OCI-LY3 (cell line): Measurements from ENCODE around the gene ATP11B.
"Not testable (repeated sequence)": the region's sequence is repeated elsewhere in the genome, so short reads cannot be mapped to it uniquely, and the experiment has no call there.

Source experiments
- H2AFZ ChIP-seq: fragments of 200-600, 300-600 bp; shearing (Covaris generic); 2 replicates; pipeline ENCODE4 v1.6.0; 2014; ENCODE audit warnings: antibody characterized with exemption, low read depth, low read length
- H3K27ac ChIP-seq: fragments of 200-600, 300-600 bp; sonication (generic); 2 replicates; pipeline ENCODE4 v1.5.1; 2014; ENCODE audit warnings: mild to moderate bottlenecking, low read length, moderate library complexity, mixed read lengths
- H3K27me3 ChIP-seq: fragments of 200-600, 300-600 bp; sonication (generic); 2 replicates; pipeline ENCODE4 v1.6.1; 2014; ENCODE audit warnings: low read depth, low read length, mixed read lengths
- H3K36me3 ChIP-seq: fragments of 200-600, 300-600 bp; sonication (generic); replicated peaks from 2 replicates; pipeline ENCODE3; 2014; ENCODE audit warnings: low read depth, low read length, mixed read lengths
- H3K4me1 ChIP-seq: fragments of 300-600, 200-600 bp; sonication (generic); 2 replicates; pipeline ENCODE4 v1.6.1; 2014; ENCODE audit warnings: low read length, mixed read lengths
- H3K4me2 ChIP-seq: fragments of 200-600, 300-600 bp; sonication (generic); 2 replicates; pipeline ENCODE4 v1.6.1; 2014; ENCODE audit warnings: low read length, mixed read lengths
- H3K4me3 ChIP-seq: fragments of 300-600, 200-600 bp; sonication (generic); 2 replicates; pipeline ENCODE4 v1.5.1; 2014; ENCODE audit warnings: antibody characterized with exemption, mild to moderate bottlenecking, low read length, moderate library complexity
- H3K79me2 ChIP-seq: fragments of 300-600, 200-600 bp; shearing (Covaris generic); 2 replicates; pipeline ENCODE4 v1.6.1; 2014; ENCODE audit warnings: mild to moderate bottlenecking, low read length, mixed read lengths
- H3K9ac ChIP-seq: fragments of 300-600, 200-600 bp; shearing (Covaris generic); 2 replicates; pipeline ENCODE4 v1.6.0; 2014; ENCODE audit warnings: mild to moderate bottlenecking, low read length, moderate library complexity
- H3K9me3 ChIP-seq: fragments of 200-600, 300-600 bp; shearing (Covaris generic); 2 replicates; pipeline ENCODE4 v1.6.1; 2014; ENCODE audit warnings: low read length, mixed read lengths; ENCODE audit not compliant: insufficient read depth
- H4K20me1 ChIP-seq: fragments of 200-600, 300-600 bp; sonication (generic); 2 replicates; pipeline ENCODE4 v1.6.1; 2016; ENCODE audit warnings: low read length, mixed read lengths; ENCODE audit not compliant: insufficient read depth
- CTCF ChIP-seq: fragments of 200-600, 300-600 bp; sonication (generic); IDR thresholded peaks from 2 replicates; pipeline ENCODE4 v1.5.1; 2014; ENCODE audit warnings: antibody characterized with exemption, low read length, low read depth
- EZH2phosphoT487 ChIP-seq: fragments of 200-600 bp; shearing (Covaris generic); IDR thresholded peaks from 2 replicates; pipeline ENCODE4 v1.6.1; 2018; ENCODE audit warnings: antibody characterized with exemption, mixed run types, low read depth

Gene ATP11B

GRCh38 chr3:182821221-182821981 lies 28.1 kb downstream of the ATP11B start:
- Histone ChIP-seq H3K27ac (no peak overlapping the region), H3K9me3 (no peaks in the 10 kb centered on the region), H2AFZ (no peak overlapping the region), H3K27me3 (no peaks in the 10 kb centered on the region), H4K20me1 (peaks cover 17% of the 10 kb centered on the region; the same call in 1 of the 2 replicates), H3K79me2 (peaks cover 27% of the 10 kb centered on the region), H3K36me3 (peaks cover 6% of the 10 kb centered on the region), H3K4me2 (no peak overlapping the region), H3K4me1 (no peaks in the 10 kb centered on the region), H3K9ac (no peak overlapping the region), H3K4me3 (no peak overlapping the region)
- TF ChIP-seq EZH2phosphoT487: no peak
- TF ChIP-seq CTCF: no peak

GRCh38 chr3:182822260-182822659 lies 29.0 kb downstream of the ATP11B start:
- not testable (repeated sequence) for H3K36me3 ChIP-seq, H2AFZ ChIP-seq, H3K9ac ChIP-seq, H3K27me3 ChIP-seq, H3K4me2 ChIP-seq, H3K27ac ChIP-seq, H3K9me3 ChIP-seq, H3K4me3 ChIP-seq, H3K4me1 ChIP-seq
- Histone ChIP-seq H3K79me2 (peaks cover 20% of the 10 kb centered on the region), H4K20me1 (peaks cover 20% of the 10 kb centered on the region; the same call in 1 of the 2 replicates)

GRCh38 chr3:182824957-182825356 lies 31.7 kb downstream of the ATP11B start:
- no peak for TF ChIP-seq EZH2phosphoT487
- TF ChIP-seq CTCF: no peak
- H3K36me3 ChIP-seq: peaks cover 6% of the 10 kb centered on the region
- no peak overlapping the region for H3K4me3 ChIP-seq
- no peak overlapping the region for H3K9ac ChIP-seq
- no peak overlapping the region for H3K27ac ChIP-seq
- H4K20me1 ChIP-seq: peaks cover 12% of the 10 kb centered on the region
- H3K4me1 ChIP-seq: peaks cover 3% of the 10 kb centered on the region; the same call in 1 of the 2 replicates
- H3K4me2 ChIP-seq: no peak overlapping the region
- H3K9me3 ChIP-seq: no peaks in the 10 kb centered on the region
- H3K79me2 ChIP-seq: peaks cover 7% of the 10 kb centered on the region; the same call in 1 of the 2 replicates
- H3K27me3 ChIP-seq: no peaks in the 10 kb centered on the region
- H2AFZ ChIP-seq: no peak overlapping the region

GRCh38 chr3:182829761-182830405 lies 36.6 kb downstream of the ATP11B start:
- TF ChIP-seq EZH2phosphoT487: no peak
- TF ChIP-seq CTCF: no peak
- Histone ChIP-seq H3K9ac (no peak overlapping the region), H3K4me2 (no peak overlapping the region), H3K4me3 (no peak overlapping the region), H2AFZ (no peak overlapping the region), H4K20me1 (peaks cover 9% of the 10 kb centered on the region), H3K4me1 (peaks cover 3% of the 10 kb centered on the region; the same call in 1 of the 2 replicates), H3K27ac (no peak overlapping the region), H3K9me3 (no peaks in the 10 kb centered on the region), H3K79me2 (no peaks in the 10 kb centered on the region), H3K27me3 (no peaks in the 10 kb centered on the region), H3K36me3 (peaks cover 2% of the 10 kb centered on the region)
